HCT116 (cell line): ENCODE results near the gene CRAT.

Source experiments
- EZH2phosphoT487 ChIP-seq: fragments of 200-600 bp; IDR thresholded peaks from 2 replicates; pipeline ENCODE4 v1.6.1; 2018; ENCODE audit warnings: antibody characterized with exemption, borderline replicate concordance
- JUND ChIP-seq: IDR thresholded peaks from 2 replicates; pipeline ENCODE4 v1.6.1; 2012
- POLR2A ChIP-seq: IDR thresholded peaks from 2 replicates; pipeline ENCODE4 v1.7.0; 2011; ENCODE audit warnings: borderline replicate concordance; ENCODE audit not compliant: insufficient read depth, insufficient read length; ENCODE audit errors: extremely low read depth
- SP1 ChIP-seq: IDR thresholded peaks from 2 replicates; pipeline ENCODE4 v1.6.1; 2012; ENCODE audit warnings: low read depth
- TCF7L2 ChIP-seq: IDR thresholded peaks from 2 replicates; pipeline ENCODE4 v1.7.0; 2011; ENCODE audit warnings: borderline replicate concordance, inconsistent platforms; ENCODE audit not compliant: insufficient read depth, insufficient read length; ENCODE audit errors: extremely low read depth
- TF ChIP-seq, protein P1 (sequence below), 3 experiments: fragments of 200-600 bp in 1 of 3; sonication (generic) in 1 of 3; IDR thresholded peaks in 2 of 3; conservative IDR thresholded peaks in 1 of 3; 2 replicates each; pipeline ENCODE4 v1.5.1; 2012 to 2017; ENCODE audit warnings: low read depth in 2 of 3, low read length in 2 of 3, antibody characterized with exemption in 1 of 3, borderline replicate concordance in 1 of 3, control low read depth in 1 of 3, mild to moderate bottlenecking in 1 of 3, mixed read lengths in 1 of 3, mixed run types in 1 of 3, moderate library complexity in 1 of 3; ENCODE audit not compliant: insufficient read depth in 1 of 3
- TF ChIP-seq, protein P2 (sequence below): IDR thresholded peaks from 2 replicates; pipeline ENCODE4 v1.6.1; 2011; ENCODE audit warnings: mild to moderate bottlenecking, low read length, moderate library complexity; ENCODE audit not compliant: insufficient replicate concordance; ENCODE audit errors: extremely low read depth

DNA sequence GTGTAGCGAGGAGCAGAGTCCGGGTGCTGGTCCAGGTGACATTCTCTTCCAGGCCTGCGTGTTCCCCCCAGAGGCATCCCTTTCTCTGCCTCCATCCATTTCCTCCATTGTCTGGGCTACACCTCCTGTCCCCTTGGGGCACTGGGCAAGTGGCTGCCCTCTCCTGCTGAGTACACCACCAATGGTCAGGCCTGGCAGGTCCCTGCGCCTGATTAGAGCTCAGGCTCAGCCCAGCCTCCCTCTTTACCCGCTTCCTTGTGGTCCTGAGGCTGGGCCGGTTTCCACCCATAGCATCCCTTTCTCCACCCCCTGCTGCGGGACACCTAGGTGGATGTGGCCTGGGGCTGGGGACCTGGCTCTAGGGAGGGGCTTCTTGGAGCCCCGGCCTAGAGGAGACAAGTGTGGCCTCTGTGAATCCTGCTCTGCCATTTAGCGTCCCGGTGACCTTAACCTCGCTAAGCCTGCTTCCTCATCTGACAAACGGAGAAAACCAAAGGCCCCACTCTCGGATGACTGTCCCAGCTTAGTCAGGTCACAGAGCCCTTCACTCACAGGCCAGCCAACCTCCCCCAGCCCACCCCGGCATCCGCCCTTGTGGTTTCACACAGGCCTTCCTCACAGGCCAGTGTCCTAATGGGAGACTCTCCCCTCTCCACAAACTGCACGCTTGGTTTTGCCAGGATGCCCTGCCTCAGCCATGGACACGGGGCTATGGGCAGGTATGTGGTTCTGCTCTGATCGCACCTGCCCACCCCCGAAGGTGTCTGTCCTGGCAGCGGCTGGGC, 16.8 kb downstream of the CRAT start:
- TF ChIP-seq POLR2A (no peak), TCF7L2 (no peak), JUND (no peak), EZH2phosphoT487 (no peak), SP1 (no peak)
- TF ChIP-seq, protein P1, sequence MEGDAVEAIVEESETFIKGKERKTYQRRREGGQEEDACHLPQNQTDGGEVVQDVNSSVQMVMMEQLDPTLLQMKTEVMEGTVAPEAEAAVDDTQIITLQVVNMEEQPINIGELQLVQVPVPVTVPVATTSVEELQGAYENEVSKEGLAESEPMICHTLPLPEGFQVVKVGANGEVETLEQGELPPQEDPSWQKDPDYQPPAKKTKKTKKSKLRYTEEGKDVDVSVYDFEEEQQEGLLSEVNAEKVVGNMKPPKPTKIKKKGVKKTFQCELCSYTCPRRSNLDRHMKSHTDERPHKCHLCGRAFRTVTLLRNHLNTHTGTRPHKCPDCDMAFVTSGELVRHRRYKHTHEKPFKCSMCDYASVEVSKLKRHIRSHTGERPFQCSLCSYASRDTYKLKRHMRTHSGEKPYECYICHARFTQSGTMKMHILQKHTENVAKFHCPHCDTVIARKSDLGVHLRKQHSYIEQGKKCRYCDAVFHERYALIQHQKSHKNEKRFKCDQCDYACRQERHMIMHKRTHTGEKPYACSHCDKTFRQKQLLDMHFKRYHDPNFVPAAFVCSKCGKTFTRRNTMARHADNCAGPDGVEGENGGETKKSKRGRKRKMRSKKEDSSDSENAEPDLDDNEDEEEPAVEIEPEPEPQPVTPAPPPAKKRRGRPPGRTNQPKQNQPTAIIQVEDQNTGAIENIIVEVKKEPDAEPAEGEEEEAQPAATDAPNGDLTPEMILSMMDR (IDR thresholded peaks at IDR 0.05 in 2 of 3, conservative IDR thresholded peaks at IDR 0.05 in 1 of 3; ENCODE audit: borderline replicate concordance in 1 of 3, insufficient read depth in 1 of 3, low read depth in 2 of 3, low read length in 2 of 3) = no peak
- TF ChIP-seq, protein P2, sequence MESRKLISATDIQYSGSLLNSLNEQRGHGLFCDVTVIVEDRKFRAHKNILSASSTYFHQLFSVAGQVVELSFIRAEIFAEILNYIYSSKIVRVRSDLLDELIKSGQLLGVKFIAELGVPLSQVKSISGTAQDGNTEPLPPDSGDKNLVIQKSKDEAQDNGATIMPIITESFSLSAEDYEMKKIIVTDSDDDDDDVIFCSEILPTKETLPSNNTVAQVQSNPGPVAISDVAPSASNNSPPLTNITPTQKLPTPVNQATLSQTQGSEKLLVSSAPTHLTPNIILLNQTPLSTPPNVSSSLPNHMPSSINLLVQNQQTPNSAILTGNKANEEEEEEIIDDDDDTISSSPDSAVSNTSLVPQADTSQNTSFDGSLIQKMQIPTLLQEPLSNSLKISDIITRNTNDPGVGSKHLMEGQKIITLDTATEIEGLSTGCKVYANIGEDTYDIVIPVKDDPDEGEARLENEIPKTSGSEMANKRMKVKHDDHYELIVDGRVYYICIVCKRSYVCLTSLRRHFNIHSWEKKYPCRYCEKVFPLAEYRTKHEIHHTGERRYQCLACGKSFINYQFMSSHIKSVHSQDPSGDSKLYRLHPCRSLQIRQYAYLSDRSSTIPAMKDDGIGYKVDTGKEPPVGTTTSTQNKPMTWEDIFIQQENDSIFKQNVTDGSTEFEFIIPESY = no peak
